Measurements from ENCODE around the gene PLEK2.

- TF ChIP-seq POLR2A (IDR thresholded peaks at IDR 0.05; ENCODE audit: low read length) = no peak
- TF ChIP-seq GATA1 (IDR thresholded peaks at IDR 0.05; ENCODE audit: low read depth, low read length) = no peak
Measured at GRCh38 chr14:67457782-67458181, 45.8 kb upstream of the PLEK2 start.
